Omental fat pad (tissue), 4 donors: ENCODE results near the gene SSH2. TPM values are rescaled to one million over a fixed set of nuclear protein-coding genes. Genes with fewer than 3 reads are reported as not detected.

Source experiments
- ATAC-seq: fragments of 150-250 bp; one replicate; pipeline ENCODE4 v1.9.1; 2016; ENCODE audit warnings: mild to moderate bottlenecking, moderate library complexity; ENCODE audit not compliant: low FRiP score
- DNase-seq: peaks from one replicate; pipeline ENCODE4 v3.0.0-alpha.2; 2019; ENCODE audit warnings: low spot score
- CTCF ChIP-seq, 3 donors: fragments of 450-650 bp; IDR thresholded peaks; one replicate each; pipeline ENCODE4 v1.5.1; 2016 to 2017; ENCODE audit warnings: antibody characterized with exemption in 3 of 3, mild to moderate bottlenecking in 3 of 3, moderate library complexity in 2 of 3
- total RNA-seq, 4 donors: library from RNA; depleted of rRNA; stranded (reverse); fragments of >200 nt; gene quantifications; one replicate each; pipeline ENCODE4 v1.1.0, GENCODE V29; 2016

Gene SSH2
- total RNA-seq, 4 donors from 2014 or later = 25.1 to 88.0 (median 35.8) TPM

DNA sequence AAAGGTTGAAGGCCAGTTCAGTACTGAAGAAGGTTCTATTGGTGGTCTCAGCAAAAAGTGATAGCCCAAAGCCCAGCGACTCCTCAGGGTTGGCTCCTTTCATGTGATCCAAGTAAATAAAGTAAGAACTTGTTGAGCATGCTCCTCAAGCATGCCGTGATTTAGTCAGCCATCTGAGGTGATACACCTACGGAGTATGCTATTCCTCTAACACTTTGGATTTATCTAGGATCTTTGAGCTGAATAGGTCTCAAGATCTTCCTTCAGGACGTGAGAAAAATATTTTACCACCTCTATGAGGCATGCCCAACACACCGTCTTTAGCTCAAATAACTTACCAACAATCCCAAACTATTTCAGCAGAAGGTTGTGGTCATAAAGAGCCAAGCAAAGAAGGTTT, 154.0 kb downstream of the SSH2 start:
- DNase-seq (no peak), ATAC-seq (no peak)
- no peak for TF ChIP-seq CTCF (IDR thresholded peaks at IDR 0.05)

- ATAC-seq (no peak), DNase-seq (no peak)
- TF ChIP-seq CTCF (IDR thresholded peaks at IDR 0.05) = no peak
Measured at GRCh38 chr17:29772981-29773380, 157.0 kb downstream of the SSH2 start.

GRCh38 chr17:29771546-29771945, 158.5 kb downstream of the SSH2 start:
- ATAC-seq (no peak), DNase-seq (no peak)
- no peak for TF ChIP-seq CTCF (IDR thresholded peaks at IDR 0.05)

- TF ChIP-seq CTCF (IDR thresholded peaks at IDR 0.05) = no peak
- ATAC-seq (no peak), DNase-seq (no peak)
Measured at GRCh38 chr17:29769225-29769624, 160.8 kb downstream of the SSH2 start.

GRCh38 chr17:29766796-29767327, 163.2 kb downstream of the SSH2 start:
- no peak for ATAC-seq
- TF ChIP-seq CTCF (IDR thresholded peaks at IDR 0.05) = no peak
- DNase-seq = no peak

GRCh38 chr17:29764748-29765147, 165.3 kb downstream of the SSH2 start:
- DNase-seq (no peak), ATAC-seq (no peak)

More at GRCh38 chr17:29764748-29765147, 165.3 kb downstream of the SSH2 start:
- TF ChIP-seq CTCF (IDR thresholded peaks at IDR 0.05) = no peak
